Tibial nerve (tissue), 4 donors: ENCODE data around the gene GALNT1.

Source experiments
- EP300 ChIP-seq, 2 donors: sonication (generic); formaldehyde crosslinking; IDR thresholded peaks; one replicate each; pipeline ENCODE4 v1.6.1; 2017; ENCODE audit warnings: antibody characterized with exemption in 2 of 2, mild to moderate bottlenecking in 1 of 2
- POLR2A ChIP-seq, 2 donors: fragments of 450-650 bp; IDR thresholded peaks; one replicate each; pipeline ENCODE4 v1.6.1; 2017; ENCODE audit warnings: antibody characterized with exemption in 2 of 2, mild to moderate bottlenecking in 2 of 2, moderate library complexity in 2 of 2
- TF ChIP-seq, protein P1 (sequence below), 5 experiments: fragments of 200-600 bp in 3 of 5; fragments of 450-650 bp in 2 of 5; sonication (generic) in 3 of 5; IDR thresholded peaks; one replicate each; pipeline ENCODE4 v1.5.1; 2016 to 2019; ENCODE audit warnings: antibody characterized with exemption in 5 of 5, mild to moderate bottlenecking in 3 of 5, moderate library complexity in 2 of 5

DNA sequence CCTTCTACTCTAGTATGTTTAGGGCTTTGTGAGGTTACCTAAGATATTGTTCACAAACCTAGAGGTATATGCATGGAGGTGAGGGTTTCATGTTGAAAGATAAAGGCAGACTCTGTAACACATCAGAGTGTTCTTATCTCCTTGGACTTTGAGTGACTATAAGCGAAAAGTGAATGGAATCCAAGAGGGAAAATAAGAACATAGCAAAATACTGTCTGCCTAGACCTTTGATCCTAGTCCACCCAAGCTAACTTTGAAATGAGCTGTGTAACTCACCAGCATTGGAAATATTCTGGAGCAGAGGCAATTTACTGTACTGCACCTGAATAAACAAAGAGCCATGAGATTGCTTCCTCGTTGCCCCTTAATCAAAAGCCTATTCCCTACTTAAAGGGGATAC is 28.2 kb upstream of the GALNT1 start:
- TF ChIP-seq, protein P1, sequence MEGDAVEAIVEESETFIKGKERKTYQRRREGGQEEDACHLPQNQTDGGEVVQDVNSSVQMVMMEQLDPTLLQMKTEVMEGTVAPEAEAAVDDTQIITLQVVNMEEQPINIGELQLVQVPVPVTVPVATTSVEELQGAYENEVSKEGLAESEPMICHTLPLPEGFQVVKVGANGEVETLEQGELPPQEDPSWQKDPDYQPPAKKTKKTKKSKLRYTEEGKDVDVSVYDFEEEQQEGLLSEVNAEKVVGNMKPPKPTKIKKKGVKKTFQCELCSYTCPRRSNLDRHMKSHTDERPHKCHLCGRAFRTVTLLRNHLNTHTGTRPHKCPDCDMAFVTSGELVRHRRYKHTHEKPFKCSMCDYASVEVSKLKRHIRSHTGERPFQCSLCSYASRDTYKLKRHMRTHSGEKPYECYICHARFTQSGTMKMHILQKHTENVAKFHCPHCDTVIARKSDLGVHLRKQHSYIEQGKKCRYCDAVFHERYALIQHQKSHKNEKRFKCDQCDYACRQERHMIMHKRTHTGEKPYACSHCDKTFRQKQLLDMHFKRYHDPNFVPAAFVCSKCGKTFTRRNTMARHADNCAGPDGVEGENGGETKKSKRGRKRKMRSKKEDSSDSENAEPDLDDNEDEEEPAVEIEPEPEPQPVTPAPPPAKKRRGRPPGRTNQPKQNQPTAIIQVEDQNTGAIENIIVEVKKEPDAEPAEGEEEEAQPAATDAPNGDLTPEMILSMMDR (IDR thresholded peaks at IDR 0.05), result no peak
- TF ChIP-seq EP300 (IDR thresholded peaks at IDR 0.05) (no peak), POLR2A (IDR thresholded peaks at IDR 0.05) (no peak)
